Esophagus muscularis mucosa (tissue), 4 donors: ENCODE results near the gene MTREX. TPM values are rescaled to one million over a fixed set of nuclear protein-coding genes. Genes with fewer than 3 reads are reported as not detected.

Experiments
- DNase-seq: peaks from one replicate; pipeline ENCODE4 v3.0.0-alpha.2; 2017; ENCODE audit errors: extremely low spot score
- H3K27ac ChIP-seq, 4 donors: fragments of 200-600 bp; sonication (generic); replicated peaks in 1 of 4; 1 replicate in 3 of 4; 2 replicates in 1 of 4; pipeline ENCODE4 v1.5.1; 2016 to 2019; ENCODE audit warnings: mild to moderate bottlenecking in 1 of 4
- H3K27me3 ChIP-seq, 4 donors: fragments of 200-600 bp; sonication (generic); one replicate each; pipeline versions ENCODE4 v1.5.1 to v1.6.0; 2016 to 2019
- H3K36me3 ChIP-seq, 4 donors: fragments of 200-600 bp; sonication (generic); one replicate each; pipeline ENCODE4 v1.5.1; 2016 to 2019
- H3K4me1 ChIP-seq, 4 donors: fragments of 200-600 bp; sonication (generic); one replicate each; pipeline ENCODE4 v1.5.1; 2016 to 2019
- H3K4me3 ChIP-seq, 4 donors: fragments of 200-600 bp; sonication (generic); 1 replicate in 2 of 4; 2 replicates in 2 of 4; pipeline ENCODE4 v1.5.1; 2016 to 2019; ENCODE audit warnings: mild to moderate bottlenecking in 4 of 4, moderate library complexity in 1 of 4
- H3K9me3 ChIP-seq, 4 donors: fragments of 200-600 bp; sonication (generic); 1 replicate in 3 of 4; 2 replicates in 1 of 4; pipeline ENCODE4 v1.5.1; 2016 to 2019
- EP300 ChIP-seq: sonication (generic); formaldehyde crosslinking; IDR thresholded peaks from one replicate; pipeline ENCODE4 v1.6.1; 2017; ENCODE audit warnings: antibody characterized with exemption
- POLR2A ChIP-seq: fragments of 450-650 bp; IDR thresholded peaks from one replicate; pipeline ENCODE4 v1.6.1; 2017; ENCODE audit warnings: antibody characterized with exemption, moderate library complexity, mild to moderate bottlenecking, low read depth
- POLR2AphosphoS5 ChIP-seq, 2 donors: sonication (generic); formaldehyde crosslinking; IDR thresholded peaks; one replicate each; pipeline ENCODE4 v1.6.1; 2017; ENCODE audit warnings: antibody characterized with exemption in 2 of 2
- WGBS: methylation state at CpG from one replicate; pipeline ENCODE4 v1.1.5; 2018; 5-methylcytosine and 5-hydroxymethylcytosine counted together
- intact Hi-C: fragments of 100-400 bp; cut with DNase I; formaldehyde crosslinking; loops from one replicate; pipeline ENCODE4 v1.15.1; 2023
- total RNA-seq, 4 donors: library from RNA; depleted of rRNA; stranded (reverse); fragments of >200 nt; gene quantifications; one replicate each; pipeline versions ENCODE4 v1.1.0 to v1.2.1, GENCODE V29; 2016
- TF ChIP-seq, protein P1 (sequence below), 3 experiments: fragments of 200-600 bp in 2 of 3; fragments of 450-650 bp in 1 of 3; sonication (generic) in 2 of 3; IDR thresholded peaks; one replicate each; pipeline ENCODE4 v1.5.1; 2017 to 2019; ENCODE audit warnings: antibody characterized with exemption in 3 of 3, mild to moderate bottlenecking in 2 of 3, moderate library complexity in 1 of 3

Gene MTREX
- total RNA-seq, 4 donors from 2014 or later: 53.7 to 64.0 (median 62.3) TPM

GRCh38 chr5:55324006-55324405 lies 16.2 kb downstream of the MTREX start:
- TF ChIP-seq POLR2A: no peak
- TF ChIP-seq POLR2AphosphoS5 (IDR thresholded peaks at IDR 0.05): no peak
- TF ChIP-seq, protein P1, sequence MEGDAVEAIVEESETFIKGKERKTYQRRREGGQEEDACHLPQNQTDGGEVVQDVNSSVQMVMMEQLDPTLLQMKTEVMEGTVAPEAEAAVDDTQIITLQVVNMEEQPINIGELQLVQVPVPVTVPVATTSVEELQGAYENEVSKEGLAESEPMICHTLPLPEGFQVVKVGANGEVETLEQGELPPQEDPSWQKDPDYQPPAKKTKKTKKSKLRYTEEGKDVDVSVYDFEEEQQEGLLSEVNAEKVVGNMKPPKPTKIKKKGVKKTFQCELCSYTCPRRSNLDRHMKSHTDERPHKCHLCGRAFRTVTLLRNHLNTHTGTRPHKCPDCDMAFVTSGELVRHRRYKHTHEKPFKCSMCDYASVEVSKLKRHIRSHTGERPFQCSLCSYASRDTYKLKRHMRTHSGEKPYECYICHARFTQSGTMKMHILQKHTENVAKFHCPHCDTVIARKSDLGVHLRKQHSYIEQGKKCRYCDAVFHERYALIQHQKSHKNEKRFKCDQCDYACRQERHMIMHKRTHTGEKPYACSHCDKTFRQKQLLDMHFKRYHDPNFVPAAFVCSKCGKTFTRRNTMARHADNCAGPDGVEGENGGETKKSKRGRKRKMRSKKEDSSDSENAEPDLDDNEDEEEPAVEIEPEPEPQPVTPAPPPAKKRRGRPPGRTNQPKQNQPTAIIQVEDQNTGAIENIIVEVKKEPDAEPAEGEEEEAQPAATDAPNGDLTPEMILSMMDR (IDR thresholded peaks at IDR 0.05): no peak
- no peak for TF ChIP-seq EP300
- Histone ChIP-seq H3K36me3 (peaks cover 0 to 33% (median 14%) of the 10 kb centered on the region in 4 donors), H3K4me3 (no peak overlapping the region), H3K27ac (no peak overlapping the region), H3K27me3 (no peaks in the 10 kb centered on the region), H3K4me1 (peaks cover 0 to 36% (median 13%) of the 10 kb centered on the region in 4 donors), H3K9me3 (no peaks in the 10 kb centered on the region)
- no peak for DNase-seq
- intact Hi-C loops: no loop called here

DNA sequence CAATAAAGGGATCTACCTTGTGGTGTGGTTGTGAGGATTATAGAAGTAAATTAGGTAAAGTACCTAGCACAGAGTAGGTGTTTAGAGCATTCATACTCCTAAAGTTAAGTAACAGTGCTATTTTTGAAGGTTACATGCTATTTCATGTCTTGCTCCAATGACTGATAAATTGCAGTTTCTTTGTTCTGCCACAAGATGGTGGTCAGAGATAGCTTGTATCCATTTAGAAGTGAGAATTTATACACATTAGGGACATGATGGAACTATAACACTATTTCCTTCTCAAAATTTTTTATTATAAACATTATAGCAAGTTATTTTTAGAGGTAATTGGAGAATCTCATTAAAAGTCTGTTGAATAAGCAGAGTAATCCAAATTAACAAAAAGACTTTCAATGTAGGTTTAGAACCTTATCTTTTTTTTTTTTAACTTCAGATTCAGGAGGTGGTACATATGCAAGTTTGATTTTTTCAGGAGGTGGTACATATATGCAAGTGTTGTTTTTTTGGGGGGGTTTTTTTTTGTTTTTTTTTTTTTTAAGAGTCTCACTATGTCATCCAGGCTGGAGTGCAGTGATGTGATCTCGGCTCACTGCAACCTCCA lies 17.1 kb downstream of the MTREX start:
- no peak overlapping the region for H3K4me3 ChIP-seq
- peaks cover 0 to 28% (median 8%) of the 10 kb centered on the region in 4 donors for H3K4me1 ChIP-seq
- no peak for TF ChIP-seq EP300
- no peak for TF ChIP-seq POLR2AphosphoS5 (IDR thresholded peaks at IDR 0.05)
- TF ChIP-seq, protein P1 (IDR thresholded peaks at IDR 0.05): peak; percentile 52 to 74 (median 58)
- no peak for DNase-seq
- 100% methylated on average over 1 of the region's 1 CpG for WGBS
- intact Hi-C loops: no loop called here
- no peaks in the 10 kb centered on the region for H3K9me3 ChIP-seq
- no peak overlapping the region for H3K27ac ChIP-seq
- H3K27me3 ChIP-seq: no peaks in the 10 kb centered on the region
- peaks cover 0 to 42% (median 19%) of the 10 kb centered on the region in 4 donors for H3K36me3 ChIP-seq

DNA sequence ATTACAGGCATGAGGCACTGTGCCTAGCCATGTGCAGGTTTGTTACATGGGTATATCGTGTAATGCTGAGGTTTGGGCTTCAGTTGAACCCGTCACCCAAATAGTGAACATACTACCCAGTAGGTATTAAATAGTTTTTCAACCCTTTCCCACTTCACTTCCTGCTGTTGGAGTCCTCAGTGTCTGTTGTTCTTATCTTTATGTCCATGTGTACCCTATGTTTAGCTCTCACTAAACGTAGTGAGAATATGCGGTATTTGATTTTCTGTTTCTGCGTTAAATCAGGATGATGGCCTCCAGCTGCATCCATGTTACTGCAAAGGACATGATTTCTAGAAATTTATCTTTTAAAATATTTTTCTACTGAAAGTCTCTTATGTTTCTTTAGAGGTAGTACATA lies 17.8 kb downstream of the MTREX start:
- TF ChIP-seq POLR2A (no peak), EP300 (no peak), POLR2AphosphoS5 (IDR thresholded peaks at IDR 0.05) (no peak)
- TF ChIP-seq, protein P1 (IDR thresholded peaks at IDR 0.05): no peak
- intact Hi-C loops: no loop called here

DNA sequence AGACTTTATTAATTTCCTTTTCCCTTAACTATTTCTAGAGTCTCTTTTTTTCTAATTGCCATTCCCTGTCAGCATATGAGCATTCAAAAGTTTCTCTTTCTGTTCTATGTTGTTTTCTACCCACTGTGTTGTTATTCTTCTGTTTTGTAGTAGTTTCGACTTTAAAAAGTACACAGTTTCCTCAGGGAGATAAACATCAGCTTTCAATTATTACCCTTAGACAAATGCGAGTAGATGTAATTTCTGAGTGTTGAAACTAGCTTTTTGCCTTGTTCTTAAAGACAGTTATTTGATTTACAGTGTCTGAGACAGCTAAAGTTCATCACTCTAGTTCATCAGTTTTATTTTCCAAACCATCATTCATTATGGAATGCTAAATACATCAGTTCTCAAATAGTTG lies 19.5 kb downstream of the MTREX start:
- Histone ChIP-seq H3K27ac (no peak overlapping the region), H3K4me1 (peaks cover 0 to 13% (median 0%) of the 10 kb centered on the region in 4 donors), H3K36me3 (peaks cover 0 to 62% (median 26%) of the 10 kb centered on the region in 4 donors), H3K9me3 (no peaks in the 10 kb centered on the region), H3K27me3 (no peaks in the 10 kb centered on the region), H3K4me3 (no peak overlapping the region)
- TF ChIP-seq POLR2A (no peak), EP300 (no peak), POLR2AphosphoS5 (IDR thresholded peaks at IDR 0.05) (no peak)
- TF ChIP-seq, protein P1 (IDR thresholded peaks at IDR 0.05): no peak
- intact Hi-C loops: no loop called here
- WGBS: 59% methylated on average over 2 of the region's 2 CpGs
- no peak for DNase-seq

More for the DNA sequence above, 17.8 kb downstream of the MTREX start:
- no peak overlapping the region for H3K27ac ChIP-seq
- no peaks in the 10 kb centered on the region for H3K9me3 ChIP-seq
- H3K4me1 ChIP-seq: peaks cover 0 to 21% (median 2%) of the 10 kb centered on the region in 4 donors
- no peak for DNase-seq
- 93% methylated on average over 5 of the region's 5 CpGs for WGBS
- H3K4me3 ChIP-seq: no peak overlapping the region
- no peaks in the 10 kb centered on the region for H3K27me3 ChIP-seq
- peaks cover 0 to 49% (median 21%) of the 10 kb centered on the region in 4 donors for H3K36me3 ChIP-seq

DNA sequence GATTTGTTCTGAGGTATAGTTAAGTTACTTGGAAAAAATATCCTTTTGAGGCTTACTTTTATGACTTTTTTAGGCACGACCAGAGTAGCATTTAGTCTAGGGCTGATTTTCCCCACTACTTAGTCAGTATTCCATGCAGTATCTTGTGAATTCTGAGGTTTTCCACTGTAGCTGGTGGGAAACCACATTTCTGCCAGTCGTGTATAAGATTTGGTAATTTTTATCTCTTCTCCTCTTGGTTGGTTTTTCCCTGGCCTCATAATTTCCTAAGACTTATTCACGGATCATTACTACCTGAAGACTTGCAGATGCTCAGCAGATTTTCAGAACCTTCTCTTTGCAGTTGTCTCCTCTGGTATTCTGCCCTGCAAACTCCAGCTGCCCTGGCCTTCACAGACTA lies 23.5 kb downstream of the MTREX start:
- H3K9me3 ChIP-seq: no peaks in the 10 kb centered on the region
- H3K4me3 ChIP-seq: no peak overlapping the region
- no peak overlapping the region for H3K27ac ChIP-seq
- TF ChIP-seq POLR2AphosphoS5 (IDR thresholded peaks at IDR 0.05) (no peak), EP300 (no peak), POLR2A (no peak)
- TF ChIP-seq, protein P1 (IDR thresholded peaks at IDR 0.05): no peak
- no peaks in the 10 kb centered on the region for H3K27me3 ChIP-seq
- DNase-seq: no peak
- H3K36me3 ChIP-seq: peaks cover 0 to 73% (median 25%) of the 10 kb centered on the region in 4 donors
- H3K4me1 ChIP-seq: no peaks in the 10 kb centered on the region
- intact Hi-C loops: no loop called here
- 96% methylated on average over 3 of the region's 3 CpGs for WGBS
